ENCODE results near the gene CCDC63.
A peak's percentile ranks its signal among the peaks of the same experiment; 100 is the strongest.

Gene CCDC63

DNA sequence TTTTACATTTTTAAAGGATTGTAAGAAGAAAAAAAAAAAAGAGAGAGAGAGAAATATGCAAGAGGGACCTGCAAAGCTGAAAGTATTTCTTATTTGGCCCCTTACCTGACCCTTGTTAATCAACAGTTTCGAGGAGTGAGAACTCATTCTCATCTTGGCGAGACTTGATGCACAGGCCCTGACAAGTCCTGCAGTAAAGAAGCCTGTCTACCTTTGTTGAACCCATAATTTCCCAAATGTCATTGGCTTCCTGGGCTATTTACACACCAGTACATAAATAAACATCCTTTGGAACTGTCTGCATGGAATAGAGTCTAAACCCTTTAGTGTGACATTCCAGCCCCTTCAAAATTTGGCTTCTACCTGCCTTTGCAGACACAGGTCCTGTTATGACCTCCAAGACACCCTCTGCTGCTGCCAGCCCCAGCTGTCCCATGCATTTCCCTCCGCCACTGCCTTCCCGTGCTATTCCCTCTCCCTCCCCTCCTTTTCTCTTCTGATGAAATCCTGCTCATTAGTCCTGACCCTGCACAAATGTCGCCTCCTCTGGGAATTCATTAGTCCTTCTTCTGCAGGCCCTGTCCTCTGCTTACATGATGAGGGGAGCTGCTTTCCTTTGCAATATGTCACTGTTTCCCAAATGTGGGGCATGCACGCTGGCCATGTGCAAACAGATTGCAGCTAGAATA is 38.5 kb downstream of the CCDC63 start:
- no peak for DNase-seq

DNA sequence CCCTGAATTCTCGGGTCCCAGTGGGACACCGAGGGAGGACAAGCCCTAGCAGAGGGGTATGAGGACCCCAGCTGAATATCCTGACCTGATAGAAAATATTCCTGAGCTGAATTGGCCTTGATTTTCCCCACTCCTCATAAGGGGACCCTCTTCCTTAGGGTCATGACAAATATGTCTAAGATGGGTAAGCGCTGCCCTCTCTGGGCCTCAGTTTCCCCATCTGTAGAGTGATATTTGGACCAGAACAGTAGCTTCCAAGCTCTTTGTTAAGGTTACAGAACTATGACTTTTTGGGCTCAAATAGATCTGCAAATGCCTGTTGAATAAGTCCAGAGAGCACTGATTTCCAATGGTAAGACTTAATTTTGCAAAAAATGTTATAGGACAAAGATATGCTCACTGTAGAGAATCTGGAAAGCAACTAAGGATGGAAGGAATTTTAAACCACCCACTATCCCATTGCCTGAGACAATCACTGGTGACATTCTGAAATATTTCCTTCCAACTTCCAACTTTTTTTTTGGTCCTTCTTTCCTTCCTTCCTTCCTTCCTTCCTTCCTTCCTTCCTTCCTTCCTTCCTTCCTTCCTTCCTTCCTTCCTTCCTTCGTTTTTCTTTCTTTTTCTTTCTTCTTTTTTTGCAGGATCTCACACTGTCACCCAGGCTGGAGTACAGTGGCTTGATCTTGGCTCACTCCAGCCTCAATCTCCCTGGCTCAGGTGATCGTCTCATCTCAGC is 41.6 kb downstream of the CCDC63 start:
- DNase-seq, result no peak

DNA sequence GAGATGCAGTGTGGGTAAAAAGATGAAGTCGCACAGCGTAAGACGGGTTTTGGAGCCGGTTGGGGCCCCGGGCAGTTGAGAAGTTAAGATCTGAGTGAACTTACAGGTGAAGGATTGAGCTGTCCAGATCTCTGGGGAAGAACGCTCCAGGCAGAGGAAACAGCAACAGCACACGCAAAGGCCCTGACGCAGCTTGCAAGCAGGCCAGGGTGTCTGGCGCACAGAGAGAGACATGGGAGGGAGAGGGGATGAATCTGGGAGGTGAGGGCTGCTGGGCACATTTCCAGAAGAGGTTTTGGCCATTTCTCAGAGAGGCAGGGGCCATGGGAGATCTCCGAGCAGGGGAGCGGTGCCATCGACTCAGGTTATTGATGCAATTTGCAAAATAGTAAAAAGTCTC is 42.6 kb downstream of the CCDC63 start:
- DNase-seq, result no peak

DNA sequence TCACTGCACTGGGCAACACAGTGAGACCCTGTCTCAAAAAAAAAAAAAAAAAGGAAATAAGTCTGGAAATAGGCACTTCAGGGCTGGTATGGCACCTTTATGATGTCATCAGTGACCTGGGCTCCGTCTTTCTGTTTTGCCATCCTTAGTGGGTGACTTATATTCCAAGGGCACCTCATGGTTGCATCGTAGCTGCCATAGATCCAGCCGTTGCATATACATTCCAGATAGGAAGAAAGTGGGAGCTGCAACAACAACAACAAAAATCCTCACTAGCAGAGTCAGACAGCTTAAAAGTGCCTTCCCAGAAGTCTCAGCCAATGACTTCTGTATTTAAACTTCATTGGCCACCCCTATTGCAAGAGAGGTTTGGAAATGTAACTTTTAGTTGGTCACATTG is 47.2 kb downstream of the CCDC63 start:
- no peak for DNase-seq

DNA sequence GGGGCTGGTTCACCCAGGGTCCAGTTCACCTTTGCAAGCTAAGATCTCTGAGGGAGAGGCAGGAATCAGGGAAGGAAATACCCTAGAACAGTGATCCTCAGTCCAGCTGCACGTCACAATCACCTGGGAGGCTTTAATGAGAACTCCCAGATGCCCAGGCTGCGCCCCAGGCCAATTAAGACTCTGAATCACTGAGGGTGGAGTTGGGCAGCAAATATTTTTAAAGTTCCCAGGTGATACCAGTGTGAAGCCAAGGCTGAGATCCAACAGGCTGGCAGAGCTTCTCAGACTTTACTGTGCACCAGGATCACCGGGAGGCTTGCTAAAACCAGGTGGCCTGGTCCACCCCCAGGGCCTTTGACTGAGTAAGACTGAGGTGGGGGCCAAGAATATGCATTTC is 49.8 kb downstream of the CCDC63 start:
- DNase-seq, result no peak

DNA sequence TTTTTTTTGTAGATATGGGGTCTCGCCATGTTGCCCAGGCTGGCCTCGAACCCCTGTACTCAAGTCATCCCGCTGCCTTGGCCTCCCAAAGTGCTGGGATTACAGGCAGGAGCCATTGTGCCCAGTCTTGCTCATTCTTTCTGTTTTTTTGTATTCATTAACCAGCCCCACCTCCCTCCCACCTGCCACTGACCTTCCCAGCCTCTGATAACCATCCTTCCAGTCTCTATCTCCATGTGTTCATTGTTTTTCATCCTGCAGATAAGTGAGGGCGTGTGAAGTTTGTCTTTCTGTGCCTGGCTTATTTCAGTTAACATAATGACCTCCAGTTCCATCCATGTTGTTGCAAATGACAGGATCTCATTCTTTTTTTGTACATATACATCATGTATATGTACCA is 54.6 kb downstream of the CCDC63 start:
- DNase-seq, result no peak

DNA sequence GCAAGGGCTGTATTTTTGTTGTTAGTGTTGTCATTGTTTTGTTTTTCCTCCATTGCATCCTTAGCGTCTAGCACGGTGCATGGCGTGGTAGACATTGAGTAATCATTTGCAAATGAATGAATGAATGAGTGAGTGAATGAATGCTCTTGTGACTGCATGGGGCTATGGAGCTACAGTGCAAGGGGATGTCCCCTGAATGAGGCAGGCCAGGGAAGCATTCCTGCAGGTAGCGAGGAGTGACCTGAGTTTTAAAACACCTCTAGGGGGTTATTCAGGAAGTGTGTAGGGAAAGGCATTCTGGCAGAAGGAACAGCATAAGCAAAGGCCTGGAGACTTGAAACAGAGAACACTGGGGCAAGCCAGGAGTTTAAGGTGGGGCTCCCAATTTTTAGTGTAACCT is 56.7 kb downstream of the CCDC63 start:
- DNase-seq, result no peak

DNA sequence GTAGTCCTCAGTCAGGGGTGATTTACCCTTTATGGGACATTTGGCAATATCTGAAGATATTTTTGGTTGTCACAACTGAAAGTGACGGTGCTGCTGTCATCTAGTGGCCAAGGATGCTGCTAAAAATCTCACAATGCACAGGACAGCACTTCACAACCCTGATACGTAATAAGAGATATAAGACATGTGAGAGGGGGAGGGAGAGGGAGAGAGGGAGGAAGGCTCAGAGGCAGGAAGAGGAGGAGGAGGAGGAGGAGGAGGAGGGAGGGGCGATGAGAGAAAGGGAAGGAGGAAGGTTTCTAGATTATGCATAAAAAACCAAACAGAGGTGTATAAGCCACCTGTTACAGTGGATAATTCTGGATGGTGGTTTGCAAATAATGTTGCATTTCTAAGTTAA is 59.3 kb downstream of the CCDC63 start:
- DNase-seq, result no peak

DNA sequence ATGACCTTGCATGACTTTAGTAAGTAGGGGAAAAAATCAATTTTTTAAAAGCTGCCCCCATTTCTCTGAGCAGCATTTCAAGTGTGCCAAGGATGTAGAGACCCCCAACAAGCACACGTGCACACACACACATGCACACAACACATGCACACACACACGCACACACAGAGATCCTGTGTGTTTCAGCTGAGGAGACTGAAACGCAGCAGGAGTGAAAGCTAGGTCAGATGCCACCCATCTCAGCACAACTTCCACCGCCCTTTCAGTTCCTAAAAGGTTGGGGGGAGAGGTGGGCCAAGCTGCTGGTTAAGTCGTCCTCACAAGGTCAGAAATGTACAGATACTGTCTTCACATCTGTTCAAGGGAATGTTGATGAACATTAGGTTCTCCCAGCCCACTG is 59.7 kb downstream of the CCDC63 start:
- DNase-seq, result no peak

DNA sequence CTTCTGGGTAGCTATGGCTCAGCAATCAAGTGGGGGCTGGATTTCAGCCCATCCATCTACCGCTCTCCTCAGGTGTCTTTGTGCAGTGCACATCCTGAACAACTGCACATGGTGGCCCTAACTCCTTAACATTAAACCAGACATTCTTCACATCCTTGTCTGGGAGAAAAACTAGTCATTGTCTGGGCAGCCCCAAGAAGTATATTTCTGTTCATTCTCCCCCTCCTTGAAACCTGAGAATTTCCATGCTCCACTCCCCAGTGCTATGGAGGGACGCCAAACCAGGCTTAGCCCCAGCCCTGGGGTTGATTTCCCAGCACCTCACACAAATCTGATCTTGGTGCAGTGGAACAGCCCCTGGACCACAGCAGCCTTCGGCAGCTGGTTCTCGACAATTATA is 60.2 kb downstream of the CCDC63 start:
- no peak for DNase-seq

DNA sequence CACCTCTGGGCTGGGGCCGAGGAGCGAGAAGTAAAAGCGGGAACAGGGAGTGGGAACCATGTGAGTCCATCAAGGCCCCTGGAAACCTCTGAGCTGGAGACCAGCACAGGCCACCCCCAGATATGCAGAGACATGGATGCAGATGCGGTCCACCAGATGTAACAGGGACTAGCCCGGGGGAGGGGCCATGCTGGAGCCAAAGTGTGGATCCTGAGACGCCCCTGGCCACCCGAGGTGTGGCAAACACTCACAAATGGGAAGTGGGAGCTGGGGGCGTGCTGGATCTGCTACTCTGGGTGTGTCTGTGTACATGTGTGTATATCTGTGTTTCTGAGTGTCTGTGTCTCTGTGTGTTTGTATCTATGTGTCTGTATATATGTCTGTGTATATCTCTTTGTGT is 60.8 kb downstream of the CCDC63 start:
- no peak for DNase-seq

DNA sequence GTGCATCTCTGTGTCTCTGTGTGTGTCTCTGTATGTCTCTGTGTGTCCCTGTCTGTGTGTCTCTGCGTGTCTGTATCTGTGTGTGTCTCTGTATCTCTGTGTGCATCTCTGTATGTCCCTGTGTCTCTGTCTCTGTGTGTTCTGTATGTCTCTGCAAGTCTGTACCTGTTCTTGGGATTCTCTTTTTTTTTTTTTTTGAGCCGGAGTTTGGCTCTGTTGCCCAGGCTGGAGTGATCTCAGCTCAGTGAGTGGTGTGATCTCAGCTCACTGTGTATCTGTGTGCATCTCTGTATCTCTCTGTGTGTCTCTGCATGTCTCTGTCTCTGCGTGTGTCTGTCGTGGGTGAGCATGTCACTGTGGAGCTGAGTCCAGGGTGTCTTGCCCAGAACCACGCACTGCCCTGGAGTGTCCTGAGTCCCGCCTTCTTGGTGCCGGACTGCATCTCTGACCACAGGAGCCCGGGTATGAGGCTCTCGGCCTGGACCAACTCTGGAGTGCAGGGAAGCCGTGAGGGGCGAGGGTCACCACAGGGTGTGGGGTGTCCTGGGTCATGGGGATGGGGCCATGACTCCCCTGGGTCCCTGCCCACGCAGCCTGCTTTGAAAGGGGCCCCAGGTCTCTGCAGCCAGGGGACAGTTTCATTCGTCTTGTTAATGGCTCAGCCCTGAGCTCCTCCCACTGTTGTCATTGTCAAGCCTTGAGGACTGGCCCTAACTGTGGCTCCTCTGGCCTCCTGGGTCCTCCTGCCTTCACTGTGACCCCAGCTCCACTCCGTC is 61.8 kb downstream of the CCDC63 start:
- no peak for DNase-seq

DNA sequence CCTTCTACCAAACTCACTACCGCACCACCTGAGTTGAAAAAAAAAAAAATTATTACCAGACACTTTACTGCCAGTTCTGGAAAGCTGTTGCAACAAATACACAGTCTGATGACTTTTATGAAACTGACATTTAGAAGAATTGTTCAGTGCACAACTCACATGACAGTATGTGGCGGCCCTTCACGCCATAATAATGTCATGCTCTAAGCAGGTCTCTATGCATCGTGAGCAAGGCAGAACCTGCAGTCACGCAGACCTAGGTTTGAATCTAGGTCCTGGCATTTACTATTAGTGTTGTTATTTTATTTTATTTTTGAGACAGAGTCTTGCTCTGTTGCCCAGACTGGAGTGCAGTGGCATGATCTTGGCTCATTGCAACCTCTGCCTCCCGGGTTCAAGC is 65.5 kb downstream of the CCDC63 start:
- no peak for DNase-seq

DNA sequence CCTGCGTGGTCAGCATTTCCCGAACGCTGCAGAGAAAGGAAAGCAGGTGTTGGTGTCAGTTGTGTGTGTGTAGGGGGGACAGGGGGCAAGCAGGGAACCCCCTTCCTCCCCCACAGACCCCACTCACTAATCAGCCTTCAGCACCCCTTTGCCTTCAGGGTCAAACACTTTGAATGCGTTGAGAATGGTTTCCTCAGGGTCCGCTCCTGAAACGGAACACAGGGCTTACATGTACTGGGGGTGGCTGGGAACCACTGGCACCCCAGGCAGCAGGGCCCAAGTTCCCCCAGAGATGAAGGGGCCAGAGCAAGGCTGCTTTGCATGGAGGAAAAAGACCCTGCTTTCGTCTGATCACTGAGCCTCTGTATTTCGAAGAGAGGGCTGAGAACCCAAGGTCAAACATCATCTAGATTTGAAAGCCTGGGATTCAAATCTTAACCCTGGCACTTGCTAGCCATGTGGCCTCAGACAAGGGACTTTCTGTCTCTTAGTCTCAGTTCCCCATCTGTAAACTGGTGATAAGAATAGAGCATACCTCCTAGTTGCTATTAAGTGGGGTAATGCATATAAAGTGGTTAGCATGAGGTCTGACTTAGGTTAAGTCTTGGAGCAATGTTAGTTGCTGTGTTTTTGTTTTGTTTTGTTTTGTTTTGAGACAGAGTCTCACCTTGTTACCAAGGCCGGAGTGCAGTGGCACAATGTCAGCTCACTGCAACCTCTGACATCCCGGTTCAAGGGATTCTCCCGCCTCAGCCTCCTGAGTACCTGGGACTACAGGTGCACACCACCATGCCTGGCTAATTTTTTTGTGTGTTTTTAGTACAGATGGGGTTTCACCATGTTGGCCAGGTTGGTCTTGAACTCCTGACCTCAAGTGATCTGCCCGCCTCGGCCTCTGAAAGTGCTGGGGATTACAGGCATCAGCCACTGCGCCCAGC is 66.6 kb downstream of the CCDC63 start:
- peak; percentile 2 for DNase-seq

DNA sequence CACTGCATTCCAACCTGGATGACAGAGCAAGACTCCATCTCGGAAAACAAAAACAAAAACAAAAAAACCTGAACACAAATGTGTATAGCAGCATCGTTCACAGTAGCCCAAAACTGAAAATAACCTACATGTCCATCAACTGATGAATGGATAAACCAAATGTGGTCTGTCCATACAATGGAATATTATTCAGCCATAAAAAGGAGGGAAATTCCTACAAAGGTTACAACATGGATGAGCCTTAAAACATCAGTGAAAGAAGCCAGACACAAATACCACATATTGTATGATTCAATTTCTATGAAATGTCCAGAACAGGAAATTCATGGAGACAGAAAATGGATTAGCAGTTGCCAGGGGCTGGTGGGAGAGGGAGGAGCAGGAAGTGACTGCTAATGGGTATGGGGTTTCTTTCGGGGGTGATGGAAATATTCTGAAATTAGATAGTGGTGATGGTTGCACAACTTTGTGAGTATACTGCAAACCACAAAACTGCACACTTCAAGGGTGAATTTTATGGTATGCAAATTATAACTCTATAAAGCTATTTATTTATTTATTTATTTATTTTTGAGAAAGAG is 69.6 kb downstream of the CCDC63 start:
- no peak for DNase-seq

DNA sequence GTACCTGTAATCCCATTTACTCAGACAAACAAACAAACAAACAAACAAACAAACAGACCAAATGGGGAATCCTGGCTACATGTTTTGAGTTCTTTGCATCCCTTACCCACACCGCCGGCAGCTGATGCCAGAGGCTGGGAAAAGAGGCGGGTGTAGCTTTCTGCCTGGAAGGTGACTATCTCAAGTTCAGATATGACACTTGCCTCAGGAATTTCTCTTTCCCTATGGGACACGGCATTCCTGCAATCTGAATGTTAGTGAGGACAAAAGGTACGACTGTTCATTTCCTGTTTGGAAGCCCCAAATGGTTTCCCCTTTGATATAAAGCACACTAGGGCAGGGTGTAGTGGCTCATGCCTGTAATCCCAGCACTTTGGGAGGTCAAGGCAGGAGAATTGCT is 70.7 kb downstream of the CCDC63 start:
- no peak for DNase-seq

DNA sequence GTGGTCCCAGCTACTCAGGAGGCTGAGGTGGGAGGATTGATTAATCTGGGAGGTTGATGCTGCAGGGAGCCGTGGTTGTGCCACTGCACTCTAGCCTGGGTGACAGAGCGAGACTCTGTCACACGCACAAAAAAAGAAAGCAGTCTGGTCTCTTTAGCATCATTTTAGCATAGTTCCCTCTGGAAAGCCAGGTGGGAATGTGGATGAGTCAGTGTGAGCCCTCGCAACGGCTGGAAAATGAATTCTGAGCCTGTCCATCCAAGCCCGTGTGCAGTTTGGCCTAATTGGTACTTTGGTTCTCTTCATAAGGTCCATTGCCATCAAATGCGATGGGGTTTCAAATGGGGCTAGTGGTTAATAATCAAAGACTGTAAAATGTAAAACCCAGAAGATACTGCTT is 71.2 kb downstream of the CCDC63 start:
- no peak for DNase-seq

DNA sequence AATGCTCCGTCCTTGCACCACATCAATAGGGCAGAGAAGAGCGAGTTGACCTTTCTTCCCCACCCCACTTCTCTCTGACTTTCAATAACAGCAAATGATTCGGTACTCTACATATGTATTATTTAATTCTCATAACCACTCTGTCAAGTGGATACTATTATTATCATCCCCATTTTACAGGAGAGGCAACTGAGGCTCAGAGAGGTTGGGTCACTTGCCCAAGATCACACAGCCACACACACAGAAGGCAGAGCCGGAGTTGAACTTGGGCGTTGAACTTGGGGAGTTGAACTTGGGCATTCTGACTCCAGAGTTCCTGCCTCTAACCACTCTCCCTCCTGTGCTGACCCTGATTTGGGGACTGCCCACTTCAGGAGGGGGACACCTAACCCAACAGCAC is 72.9 kb downstream of the CCDC63 start:
- DNase-seq, result no peak

DNA sequence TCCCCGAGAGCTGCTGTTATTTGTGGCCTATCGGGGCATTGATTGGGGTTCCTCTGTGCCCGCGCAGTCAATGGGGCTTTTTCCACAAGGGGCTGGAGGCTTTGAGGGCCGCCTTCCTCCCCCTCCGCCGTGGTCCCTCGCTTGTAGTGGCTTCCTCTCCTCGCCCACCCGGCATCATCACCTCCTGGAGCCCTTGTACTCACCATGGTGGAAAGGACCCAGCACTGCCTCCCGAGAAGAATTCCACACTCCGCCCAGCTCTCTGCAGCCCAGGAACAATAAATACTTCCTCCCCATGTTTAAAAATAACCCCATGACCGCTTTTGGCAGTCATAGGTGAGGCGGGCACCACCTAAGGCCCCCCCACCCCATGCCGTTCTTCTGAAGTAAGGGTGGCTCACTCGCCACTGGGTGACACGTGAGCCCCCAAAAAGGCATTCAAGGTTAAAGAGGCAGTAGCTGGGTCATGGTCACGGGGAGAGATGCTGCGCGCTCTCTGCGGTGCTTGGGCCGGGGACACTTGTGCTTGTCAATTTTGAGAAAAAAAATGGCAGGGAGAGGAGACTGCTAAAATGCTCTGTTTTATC is 73.6 kb downstream of the CCDC63 start, which contains the start of gene MYL2:
MYL2 (minus strand) TSS at position 256 of the 587 bp plus-strand sequence; CDS start at position 206, 50 bp downstream.
- no peak for DNase-seq

DNA sequence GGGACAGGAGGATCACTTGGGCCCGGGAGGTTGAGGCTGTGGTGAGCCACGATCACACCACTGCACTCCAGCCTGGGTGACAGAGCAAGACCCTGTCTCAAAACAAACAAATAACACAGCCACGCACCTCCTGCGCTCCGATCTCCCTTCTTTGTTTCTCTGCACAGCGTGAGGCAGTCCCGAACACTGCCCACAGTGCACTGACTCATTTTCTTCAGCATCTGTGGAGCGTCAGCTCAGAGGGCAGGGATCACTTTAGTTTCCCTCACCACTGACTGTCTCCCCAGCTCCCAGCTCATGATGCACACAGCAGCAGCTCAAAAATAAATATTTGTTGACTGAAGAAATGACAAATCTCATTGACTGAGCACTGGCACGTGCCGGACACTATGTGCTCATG is 74.5 kb downstream of the CCDC63 start:
- DNase-seq, result no peak

DNA sequence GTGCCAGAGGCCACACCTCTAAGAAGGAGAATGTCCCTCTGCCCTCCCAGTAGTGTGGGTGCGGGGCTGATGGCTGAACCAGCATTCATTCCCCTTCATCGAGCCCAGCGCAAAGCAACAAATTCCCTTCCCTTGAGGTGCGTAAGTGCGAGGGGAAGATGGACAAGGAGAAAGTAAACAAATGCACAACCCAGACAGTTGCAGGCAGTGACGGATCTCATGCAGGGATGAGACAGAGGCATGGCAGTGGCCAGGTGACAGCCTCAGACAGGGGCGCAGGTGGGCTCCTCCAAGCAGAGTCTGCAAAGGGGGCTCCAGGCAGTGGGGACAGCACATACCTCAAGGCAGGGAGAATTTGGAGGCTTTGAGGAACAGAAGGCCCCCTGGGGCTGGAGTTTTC is 75.9 kb downstream of the CCDC63 start:
- DNase-seq, result no peak

DNA sequence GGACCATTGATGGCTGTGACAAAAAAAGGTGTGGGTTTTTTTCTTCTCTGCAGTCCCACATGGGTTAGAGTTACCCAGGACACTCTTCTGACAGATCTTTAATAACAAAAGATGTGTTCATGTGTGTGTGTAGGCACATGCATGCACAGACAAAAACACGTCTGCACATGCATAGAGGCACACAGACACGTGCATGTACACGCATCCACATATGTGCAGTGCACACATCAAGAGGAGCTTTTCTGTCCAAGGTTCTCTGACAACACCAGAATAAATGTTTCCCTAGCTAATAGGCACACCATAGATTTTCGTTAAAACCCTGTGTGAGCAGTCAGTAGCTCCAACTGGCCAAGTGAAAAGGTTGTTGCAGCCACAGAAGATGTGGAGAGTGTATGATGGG is 76.4 kb downstream of the CCDC63 start:
- DNase-seq, result no peak

Data from CD4-positive, alpha-beta T cell treated with Interleukin-12 subunit alpha and Interleukin-12 subunit beta, for 1 hour (primary cell).